SK-N-MC (cell line): ENCODE results near the gene GRIK4.

Source experiments
- EZH2 ChIP-seq: fragments of 200-600 bp; sonication (generic); IDR thresholded peaks from one replicate; pipeline ENCODE4 v1.6.1; 2017; ENCODE audit warnings: antibody characterized with exemption
- POLR2AphosphoS5 ChIP-seq: IDR thresholded peaks from 2 replicates; pipeline ENCODE4 v1.6.1; 2012; ENCODE audit warnings: mild to moderate bottlenecking, low read depth, low read length, borderline replicate concordance

DNA sequence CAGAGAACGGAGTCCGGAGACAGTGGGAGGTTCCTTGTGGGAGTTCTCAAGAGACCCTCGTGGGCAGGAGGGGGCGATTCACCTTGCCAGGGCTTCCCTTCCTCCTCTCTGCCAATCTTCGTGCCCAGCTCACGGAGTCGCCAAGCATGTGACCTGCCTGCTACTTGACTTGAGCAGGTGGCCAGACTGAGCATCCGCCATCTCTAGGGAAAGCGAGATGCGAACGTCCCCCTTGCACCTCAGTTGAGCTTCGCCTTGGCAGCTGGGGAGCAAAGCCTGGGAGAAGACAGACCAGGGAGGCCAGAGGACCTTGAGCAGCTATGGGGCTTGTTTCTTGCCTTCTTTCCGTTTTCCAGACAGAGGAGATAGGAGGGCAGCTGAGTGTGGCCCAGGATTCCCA, 123.2 kb downstream of the GRIK4 start:
- TF ChIP-seq POLR2AphosphoS5 = no peak
- TF ChIP-seq EZH2 = no peak
